Smooth muscle cell (in vitro differentiated cells): ENCODE results near the gene PTPN7. TPM values are rescaled to one million over a fixed set of nuclear protein-coding genes. Genes with fewer than 3 reads are reported as not detected.

Source experiments
- DNase-seq: peaks from one replicate; lab custom pipeline; 2025; ENCODE audit not compliant: unreplicated experiment; lab: John Stamatoyannopoulos, UW
- H2AFZ ChIP-seq: fragments of 200-600 bp; sonication (generic); 2 replicates; pipeline ENCODE4 v1.6.0; 2016; ENCODE audit warnings: antibody characterized with exemption, low read depth, mild to moderate bottlenecking
- H3F3A ChIP-seq: fragments of 200-600 bp; sonication (generic); 2 replicates; pipeline ENCODE4 v1.6.0; 2017; ENCODE audit warnings: antibody characterized with exemption, low read depth
- H3K27ac ChIP-seq: fragments of 200-600 bp; sonication (generic); 2 replicates; pipeline ENCODE4 v1.5.1; 2016; ENCODE audit warnings: low read depth, mild to moderate bottlenecking
- H3K27me3 ChIP-seq: fragments of 200-600 bp; sonication (generic); 2 replicates; pipeline ENCODE4 v1.6.1; 2016; ENCODE audit warnings: low read depth, mild to moderate bottlenecking
- H3K36me3 ChIP-seq: fragments of 200-600 bp; sonication (generic); 2 replicates; pipeline ENCODE4 v1.5.1; 2016; ENCODE audit warnings: low read depth
- H3K4me1 ChIP-seq: fragments of 200-600 bp; sonication (generic); 2 replicates; pipeline ENCODE4 v1.5.1; 2016; ENCODE audit warnings: low read depth
- H3K4me2 ChIP-seq: fragments of 200-600 bp; sonication (generic); 2 replicates; pipeline ENCODE4 v1.6.0; 2016; ENCODE audit warnings: mild to moderate bottlenecking
- H3K4me3 ChIP-seq: fragments of 200-600 bp; sonication (generic); 2 replicates; pipeline ENCODE4 v1.5.1; 2016; ENCODE audit warnings: mild to moderate bottlenecking
- H3K79me2 ChIP-seq: fragments of 200-600 bp; sonication (generic); 2 replicates; pipeline ENCODE4 v1.6.0; 2016; ENCODE audit warnings: low read depth, mild to moderate bottlenecking
- H3K9ac ChIP-seq: fragments of 200-600 bp; sonication (generic); 2 replicates; pipeline ENCODE4 v1.6.0; 2016; ENCODE audit warnings: low read depth
- H3K9me3 ChIP-seq: fragments of 200-600 bp; sonication (generic); replicated peaks from 2 replicates; pipeline ENCODE4 v1.5.1; 2016; ENCODE audit warnings: low read depth
- H4K20me1 ChIP-seq: fragments of 200-600 bp; sonication (generic); 2 replicates; pipeline ENCODE4 v1.6.0; 2016; ENCODE audit warnings: low read depth
- CTCF ChIP-seq: fragments of 200-600 bp; sonication (generic); IDR thresholded peaks from 2 replicates; pipeline ENCODE4 v1.5.1; 2017; ENCODE audit warnings: borderline replicate concordance, mild to moderate bottlenecking, antibody characterized with exemption; ENCODE audit not compliant: insufficient read depth, poor library complexity, severe bottlenecking
- WGBS: methylation state at CpG from one replicate; pipeline ENCODE4 v1.1.7; 2016; ENCODE audit warnings: low lambda C conversion rate; 5-methylcytosine and 5-hydroxymethylcytosine counted together
- polyA plus RNA-seq: library from polyadenylated mRNA; unstranded; fragments of >200 nt; fragmentation: Nextera tagmentation; extraction: Ambion mirVana; gene quantifications from 2 replicates; pipeline ENCODE4 v1.2.1, GENCODE V29; 2016
- total RNA-seq: library from RNA; depleted of rRNA; stranded (reverse); fragments of >200 nt; gene quantifications from 2 replicates; pipeline ENCODE4 v1.2.3, GENCODE V29; 2014

The PTPN7 gene
- total and polyA plus RNA-seq, 2 experiments from 2014 or later: not detected

GRCh38 chr1:202172015-202172355, 11.6 kb upstream of the PTPN7 start:
- Histone ChIP-seq H3F3A (no peaks in the 10 kb centered on the region), H3K4me1 (no peaks in the 10 kb centered on the region), H3K4me2 (no peak overlapping the region), H2AFZ (no peak overlapping the region), H3K27ac (no peak overlapping the region), H3K9ac (no peak overlapping the region), H4K20me1 (no peaks in the 10 kb centered on the region), H3K79me2 (no peaks in the 10 kb centered on the region), H3K36me3 (no peaks in the 10 kb centered on the region), H3K9me3 (no peaks in the 10 kb centered on the region), H3K4me3 (no peak overlapping the region), H3K27me3 (no peaks in the 10 kb centered on the region)
- WGBS: 96% methylated on average over 5 of the region's 5 CpGs
- DNase-seq: no peak
- no peak for TF ChIP-seq CTCF

- H3K9ac ChIP-seq: no peak overlapping the region
- no peak overlapping the region for H3K27ac ChIP-seq
- H3K4me2 ChIP-seq: no peak overlapping the region
- no peaks in the 10 kb centered on the region for H3K27me3 ChIP-seq
- no peaks in the 10 kb centered on the region for H3K36me3 ChIP-seq
- no peak overlapping the region for H3K4me3 ChIP-seq
- H3K79me2 ChIP-seq: no peaks in the 10 kb centered on the region
- H2AFZ ChIP-seq: no peak overlapping the region
- no peak for DNase-seq
- H3K9me3 ChIP-seq: no peaks in the 10 kb centered on the region
- no peaks in the 10 kb centered on the region for H3K4me1 ChIP-seq
- H4K20me1 ChIP-seq: no peaks in the 10 kb centered on the region
- no peaks in the 10 kb centered on the region for H3F3A ChIP-seq
- TF ChIP-seq CTCF: no peak
- WGBS: 98% methylated on average over 11 of the region's 11 CpGs
Observed at GRCh38 chr1:202171292-202172014, 11.1 kb upstream of the PTPN7 start.

- Histone ChIP-seq H3F3A (no peaks in the 10 kb centered on the region), H3K36me3 (no peaks in the 10 kb centered on the region), H3K9ac (no peak overlapping the region), H4K20me1 (no peaks in the 10 kb centered on the region), H2AFZ (no peak overlapping the region), H3K27me3 (no peaks in the 10 kb centered on the region), H3K27ac (no peak overlapping the region), H3K4me3 (no peak overlapping the region), H3K9me3 (no peaks in the 10 kb centered on the region), H3K4me1 (no peaks in the 10 kb centered on the region), H3K79me2 (no peaks in the 10 kb centered on the region), H3K4me2 (no peak overlapping the region)
- DNase-seq: no peak
- TF ChIP-seq CTCF: no peak
- WGBS: 97% methylated on average over 6 of the region's 6 CpGs
Observed at GRCh38 chr1:202170726-202171125, 10.3 kb upstream of the PTPN7 start.

- Histone ChIP-seq H3K9ac (no peak overlapping the region), H3K27ac (no peak overlapping the region), H2AFZ (no peak overlapping the region), H3K79me2 (no peaks in the 10 kb centered on the region), H4K20me1 (no peaks in the 10 kb centered on the region), H3K9me3 (no peaks in the 10 kb centered on the region), H3K4me3 (no peak overlapping the region), H3F3A (no peaks in the 10 kb centered on the region), H3K27me3 (no peaks in the 10 kb centered on the region), H3K36me3 (no peaks in the 10 kb centered on the region), H3K4me1 (peaks cover 3% of the 10 kb centered on the region), H3K4me2 (no peak overlapping the region)
- WGBS: 84% methylated on average over 7 of the region's 7 CpGs
- TF ChIP-seq CTCF: no peak
- DNase-seq: no peak
Observed at GRCh38 chr1:202168861-202169260, 8.5 kb upstream of the PTPN7 start.
